Central memory CD8-positive, alpha-beta T cell (primary cell): ENCODE results near the gene HMGCLL1.

ENCODE experiments used
- ATAC-seq: fragments of 150-1000 bp; cut with Tn5 transposase; replicated peaks from 2 replicates; pipeline ENCODE4 v1.10.0; 2022; ENCODE audit warnings: mild to moderate bottlenecking, moderate FRiP score, moderate number of reproducible peaks; ENCODE audit not compliant: poor library complexity, severe bottlenecking; ENCODE audit errors: extremely low read depth
- DNase-seq, 2 donors: peaks; one replicate each; pipeline ENCODE4 v3.0.0; 2021; ENCODE audit warnings: low spot score in 2 of 2
- H3K27ac Mint-ChIP-seq: one replicate; pipeline ENCODE4 v1.8.0; 2022; ENCODE audit warnings: low read depth, mild to moderate bottlenecking, moderate library complexity, mixed read lengths
- H3K27me3 Mint-ChIP-seq: one replicate; pipeline ENCODE4 v1.8.0; 2022; ENCODE audit warnings: mixed read lengths
- H3K36me3 Mint-ChIP-seq: one replicate; pipeline ENCODE4 v1.8.0; 2022; ENCODE audit warnings: mild to moderate bottlenecking, moderate library complexity, mixed read lengths; ENCODE audit not compliant: insufficient read depth
- H3K4me1 Mint-ChIP-seq: one replicate; pipeline ENCODE4 v1.8.0; 2022; ENCODE audit warnings: mixed read lengths
- H3K4me3 Mint-ChIP-seq: one replicate; pipeline ENCODE4 v1.8.0; 2022; ENCODE audit warnings: mild to moderate bottlenecking, moderate library complexity, mixed read lengths
- H3K9me3 Mint-ChIP-seq: one replicate; pipeline ENCODE4 v1.8.0; 2022; ENCODE audit warnings: mixed read lengths

HMGCLL1 gene

DNA sequence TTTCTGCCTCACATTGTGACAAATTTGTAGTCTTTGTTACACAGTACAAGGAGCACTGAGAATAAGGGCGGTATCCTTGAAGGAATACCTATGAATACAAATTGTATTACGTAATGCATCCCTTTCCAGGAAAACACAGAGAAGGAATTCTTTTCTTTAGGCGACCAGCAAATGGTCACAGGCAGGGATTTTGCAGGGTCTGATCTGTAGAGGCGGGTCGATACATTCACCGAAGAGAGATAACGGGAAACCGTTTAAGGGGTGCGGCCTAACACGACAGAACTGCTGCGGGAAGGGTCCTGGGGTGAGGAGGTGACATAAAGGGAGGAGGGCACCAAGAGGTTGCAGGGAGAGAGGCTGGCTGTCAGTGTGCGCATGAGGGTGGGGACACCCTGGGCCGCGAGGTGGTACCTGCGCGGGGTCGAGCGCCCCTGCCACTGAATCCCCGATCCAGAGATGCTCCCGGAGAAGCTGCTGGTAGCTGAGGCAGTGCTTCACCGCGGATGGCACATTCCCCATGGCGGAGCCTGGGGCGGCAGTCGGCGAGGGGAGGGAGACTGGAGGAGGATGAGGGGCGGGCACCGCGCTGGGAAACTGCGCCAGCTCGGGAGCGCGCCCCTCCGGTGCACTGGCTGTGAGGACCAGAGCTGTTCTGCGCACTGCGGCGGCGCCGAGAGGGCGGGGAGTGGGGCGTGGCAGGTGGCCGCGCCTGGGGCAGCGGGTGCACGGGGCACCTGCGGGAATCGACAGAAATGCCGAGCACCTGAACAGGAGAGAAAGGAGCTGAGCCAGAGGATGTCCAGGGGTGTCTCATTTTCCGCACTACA is at the start of gene HMGCLL1:
Gene HMGCLL1, minus strand, starts transcription at position 656 of the 827 bp plus-strand sequence. Its CDS starts 137 bp downstream, at position 519.
- Mint-ChIP-seq H3K4me1 (no peaks in the 10 kb centered on the region), H3K27ac (peak within 1 kb of the TSS; percentile 55), H3K36me3 (no peaks in the 10 kb centered on the region), H3K27me3 (no peaks in the 10 kb centered on the region), H3K4me3 (no peak within 1 kb of the TSS), H3K9me3 (peaks cover 18% of the 10 kb centered on the region)
- DNase-seq, result no peak
- ATAC-seq, result no peak

DNA sequence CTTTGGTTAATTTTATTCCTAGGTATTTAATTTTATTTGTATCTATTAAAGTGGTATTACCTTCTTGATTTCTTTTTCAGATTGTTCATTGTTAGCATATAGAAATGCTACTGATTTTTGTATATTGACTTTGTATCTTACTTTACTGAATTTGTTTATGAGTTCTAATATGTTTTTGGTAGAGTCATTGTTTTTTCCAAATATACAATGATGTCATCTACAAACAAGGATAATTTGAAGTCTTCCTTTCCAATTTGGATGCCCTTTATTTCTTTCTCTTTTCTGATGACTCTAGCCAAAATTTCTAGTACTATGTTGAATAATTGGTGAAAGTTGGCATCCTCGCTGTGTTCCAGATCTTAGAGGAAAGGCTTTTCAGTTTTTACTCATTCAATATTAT is 43.0 kb upstream of the HMGCLL1 start:
- ATAC-seq, result no peak
- Mint-ChIP-seq H3K4me1 (no peaks in the 10 kb centered on the region), H3K36me3 (no peaks in the 10 kb centered on the region), H3K27ac (no peak overlapping the region), H3K27me3 (no peaks in the 10 kb centered on the region), H3K9me3 (peaks cover 18% of the 10 kb centered on the region), H3K4me3 (no peak overlapping the region)
- DNase-seq, result no peak

DNA sequence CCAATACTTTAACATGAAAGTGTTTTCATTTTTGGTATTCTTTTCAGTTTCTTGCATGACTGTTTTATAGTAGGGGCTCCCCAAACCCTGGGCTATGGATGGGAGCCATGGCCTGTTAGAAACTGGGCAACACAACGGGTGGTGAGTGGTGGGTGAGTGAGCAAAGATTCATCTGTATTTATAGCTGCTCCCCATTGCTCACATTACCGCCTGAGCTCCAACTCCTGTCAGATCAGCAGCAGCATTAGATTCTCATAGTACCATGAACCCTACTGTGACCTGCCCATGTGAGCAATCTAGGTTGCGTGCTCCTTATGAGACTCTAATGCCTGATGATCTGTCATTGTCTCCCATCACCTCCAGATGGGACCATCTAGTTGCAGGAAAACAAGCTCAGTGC is 42.3 kb upstream of the HMGCLL1 start:
- ATAC-seq (no peak), DNase-seq (no peak)
- no peaks in the 10 kb centered on the region for H3K36me3 Mint-ChIP-seq
- H3K27me3 Mint-ChIP-seq, result no peaks in the 10 kb centered on the region
- H3K27ac Mint-ChIP-seq, result no peak overlapping the region
- no peak overlapping the region for H3K4me3 Mint-ChIP-seq
- no peaks in the 10 kb centered on the region for H3K4me1 Mint-ChIP-seq
- peaks cover 18% of the 10 kb centered on the region for H3K9me3 Mint-ChIP-seq

DNA sequence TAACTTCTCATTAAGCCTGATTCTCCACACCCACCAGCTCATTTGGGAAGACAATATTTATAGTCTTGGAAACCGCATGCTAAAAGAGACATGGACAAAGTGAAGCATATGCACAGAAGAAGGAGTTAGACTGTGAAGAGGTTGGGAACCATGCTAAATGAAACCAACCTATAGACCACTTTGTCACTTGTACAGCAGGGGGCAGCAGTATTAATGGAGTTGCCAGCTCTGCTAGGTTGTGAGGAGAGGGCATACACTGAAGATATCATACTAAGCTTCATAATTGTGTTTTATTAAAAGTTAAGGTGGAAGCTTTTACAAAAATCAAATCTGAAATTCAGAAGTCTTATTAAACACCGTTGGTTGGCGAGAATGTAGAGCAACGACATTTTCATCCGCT is 38.3 kb upstream of the HMGCLL1 start:
- H3K27me3 Mint-ChIP-seq, result no peaks in the 10 kb centered on the region
- H3K36me3 Mint-ChIP-seq, result no peaks in the 10 kb centered on the region
- H3K4me1 Mint-ChIP-seq, result no peaks in the 10 kb centered on the region
- H3K9me3 Mint-ChIP-seq, result peaks cover 6% of the 10 kb centered on the region
- no peak overlapping the region for H3K27ac Mint-ChIP-seq
- H3K4me3 Mint-ChIP-seq, result no peak overlapping the region
- DNase-seq (no peak), ATAC-seq (no peak)

DNA sequence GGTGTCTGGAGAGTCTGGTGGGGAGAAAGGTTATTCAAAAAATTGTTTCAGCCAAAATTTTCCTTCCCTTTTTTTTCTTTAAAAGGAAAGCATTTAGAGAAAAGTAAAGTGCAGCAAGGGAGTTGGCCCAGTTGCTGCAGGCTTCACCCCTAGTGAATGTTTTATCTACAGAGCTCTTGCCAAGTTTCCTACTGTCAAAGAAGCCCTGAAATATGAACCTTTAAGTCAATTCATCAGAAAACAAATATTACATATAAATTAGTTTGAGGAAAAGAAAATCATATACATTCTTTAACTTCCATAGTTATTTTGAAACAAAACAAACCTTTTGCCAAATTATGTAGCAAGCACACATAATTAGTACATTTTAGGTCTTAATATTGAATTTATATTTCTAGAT is 25.0 kb upstream of the HMGCLL1 start:
- no peaks in the 10 kb centered on the region for H3K27me3 Mint-ChIP-seq
- ATAC-seq, result no peak
- no peak for DNase-seq
- peaks cover 11% of the 10 kb centered on the region for H3K9me3 Mint-ChIP-seq
- no peak overlapping the region for H3K27ac Mint-ChIP-seq
- H3K4me1 Mint-ChIP-seq, result no peaks in the 10 kb centered on the region
- no peak overlapping the region for H3K4me3 Mint-ChIP-seq
- H3K36me3 Mint-ChIP-seq, result no peaks in the 10 kb centered on the region

DNA sequence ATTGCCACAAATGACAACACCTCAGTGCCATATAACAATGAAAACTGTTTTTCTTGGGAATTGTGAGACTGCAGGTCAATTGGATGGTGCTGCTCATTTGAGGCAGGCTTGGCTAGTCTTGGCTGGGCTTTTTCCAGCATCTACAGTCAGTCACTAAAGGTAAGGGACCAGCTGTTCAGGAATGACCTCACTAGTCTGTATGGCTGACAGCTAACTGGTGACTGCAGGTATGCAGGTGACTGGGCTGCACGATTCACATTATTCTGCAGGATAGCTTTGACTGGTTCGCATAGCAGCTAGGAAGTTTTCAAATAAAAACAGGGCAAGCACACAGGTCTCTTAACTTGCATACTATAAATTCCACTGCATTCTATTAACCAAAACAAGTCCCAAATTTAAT is 22.1 kb upstream of the HMGCLL1 start:
- no peak for ATAC-seq
- Mint-ChIP-seq H3K27ac (no peak overlapping the region), H3K27me3 (no peaks in the 10 kb centered on the region), H3K36me3 (no peaks in the 10 kb centered on the region), H3K9me3 (no peaks in the 10 kb centered on the region), H3K4me1 (no peaks in the 10 kb centered on the region), H3K4me3 (no peak overlapping the region)
- no peak for DNase-seq

DNA sequence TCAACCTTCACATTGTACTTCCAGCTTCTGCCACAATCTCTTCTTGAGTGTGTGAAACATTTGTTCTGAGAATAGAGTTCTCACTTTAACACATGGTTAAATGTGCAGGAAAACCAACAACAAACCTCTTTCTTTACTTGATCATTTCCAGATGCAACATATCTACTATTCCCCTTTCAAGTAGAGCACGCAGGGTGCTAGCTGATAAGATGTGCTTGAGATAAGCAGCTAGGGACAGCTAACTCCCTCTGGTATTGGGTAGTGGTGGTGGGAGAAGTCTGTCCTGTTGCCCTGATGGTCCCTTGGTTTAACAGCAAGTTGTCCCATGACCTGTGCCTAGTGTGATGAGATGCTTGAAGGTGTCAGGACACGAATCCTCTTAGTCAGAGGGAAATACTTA is 15.4 kb upstream of the HMGCLL1 start:
- Mint-ChIP-seq H3K4me1 (no peaks in the 10 kb centered on the region), H3K4me3 (no peak overlapping the region), H3K36me3 (no peaks in the 10 kb centered on the region), H3K9me3 (peaks cover 7% of the 10 kb centered on the region), H3K27ac (no peak overlapping the region), H3K27me3 (no peaks in the 10 kb centered on the region)
- DNase-seq (no peak), ATAC-seq (no peak)

DNA sequence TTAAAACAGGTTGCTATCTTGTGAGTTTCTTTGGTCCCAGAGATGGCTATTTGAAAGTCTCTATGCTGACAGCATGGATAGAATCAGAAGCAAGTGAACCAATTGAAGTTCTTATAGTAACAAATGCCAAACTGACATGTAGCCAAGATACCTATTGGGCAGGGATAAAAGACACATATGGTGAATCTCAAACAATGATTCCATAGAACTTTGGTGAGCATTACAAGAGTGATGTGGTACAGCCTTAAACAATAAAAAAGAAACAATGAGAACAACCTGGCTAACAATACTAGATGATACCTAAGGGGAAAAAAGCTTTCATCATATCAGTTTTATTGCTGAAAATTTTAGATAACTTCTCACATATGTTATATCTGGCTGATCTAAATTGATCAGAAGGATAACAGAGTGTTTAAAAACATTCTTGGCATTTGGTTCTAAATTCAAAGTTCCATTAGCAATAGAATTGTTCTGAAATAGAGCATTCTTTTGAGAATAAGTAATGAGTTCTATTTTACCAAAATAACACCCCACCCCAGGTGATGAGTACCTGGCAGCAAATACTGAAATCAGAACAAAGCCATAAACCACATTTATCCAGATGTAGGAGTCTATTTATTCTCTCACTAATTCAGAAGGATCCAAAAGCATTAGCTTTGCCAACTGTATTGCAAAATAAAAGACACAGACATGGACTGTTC is 5.8 kb upstream of the HMGCLL1 start:
- peaks cover 16% of the 10 kb centered on the region for H3K9me3 Mint-ChIP-seq
- no peaks in the 10 kb centered on the region for H3K36me3 Mint-ChIP-seq
- H3K4me1 Mint-ChIP-seq, result no peaks in the 10 kb centered on the region
- no peak overlapping the region for H3K27ac Mint-ChIP-seq
- H3K4me3 Mint-ChIP-seq, result no peak overlapping the region
- no peaks in the 10 kb centered on the region for H3K27me3 Mint-ChIP-seq
- DNase-seq (no peak), ATAC-seq (no peak)

DNA sequence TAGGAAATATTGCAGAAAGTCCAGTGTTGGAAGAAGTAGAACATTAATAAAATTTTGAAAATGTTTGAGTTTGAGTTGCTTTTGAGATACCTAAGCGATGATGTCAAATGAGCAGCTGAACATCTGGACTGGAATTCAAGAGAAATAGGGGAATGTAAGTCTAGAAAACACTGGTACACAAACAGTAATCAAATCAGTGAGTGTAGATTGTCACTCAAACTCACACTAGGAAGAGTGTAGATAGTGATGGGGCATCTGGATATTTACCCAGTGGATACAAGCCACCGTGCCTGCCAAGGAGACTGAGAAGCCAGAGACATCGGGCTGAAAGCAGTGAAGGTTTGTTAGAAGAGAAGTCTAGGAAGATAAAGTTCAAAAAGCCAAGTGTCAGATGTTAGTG is 2.2 kb downstream of the HMGCLL1 start:
- H3K4me3 Mint-ChIP-seq, result no peak overlapping the region
- H3K4me1 Mint-ChIP-seq, result no peaks in the 10 kb centered on the region
- H3K27ac Mint-ChIP-seq, result no peak overlapping the region
- no peaks in the 10 kb centered on the region for H3K27me3 Mint-ChIP-seq
- H3K36me3 Mint-ChIP-seq, result no peaks in the 10 kb centered on the region
- no peak for DNase-seq
- no peak for ATAC-seq
- peaks cover 30% of the 10 kb centered on the region for H3K9me3 Mint-ChIP-seq

DNA sequence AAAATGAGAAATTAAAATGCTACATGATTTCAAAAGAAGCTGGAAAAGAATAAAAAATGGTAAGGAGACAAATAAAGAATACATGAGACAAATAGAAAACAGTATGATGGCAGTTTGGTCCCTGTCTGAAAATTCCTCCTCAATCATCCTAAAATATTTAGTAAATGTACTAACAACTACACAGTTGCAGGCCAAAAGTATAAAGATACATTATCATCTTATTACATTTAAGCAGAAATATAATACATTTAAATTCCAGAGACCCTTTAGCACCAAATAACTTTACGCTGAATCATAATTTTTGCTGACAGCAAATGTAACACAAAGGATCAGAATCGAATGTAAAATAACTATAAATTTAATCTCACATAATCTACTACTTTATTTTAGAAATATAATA is 4.4 kb downstream of the HMGCLL1 start:
- H3K27me3 Mint-ChIP-seq, result no peaks in the 10 kb centered on the region
- DNase-seq (no peak), ATAC-seq (no peak)
- H3K9me3 Mint-ChIP-seq, result peaks cover 29% of the 10 kb centered on the region
- no peaks in the 10 kb centered on the region for H3K4me1 Mint-ChIP-seq
- H3K4me3 Mint-ChIP-seq, result no peak overlapping the region
- H3K36me3 Mint-ChIP-seq, result no peaks in the 10 kb centered on the region
- H3K27ac Mint-ChIP-seq, result no peak overlapping the region

DNA sequence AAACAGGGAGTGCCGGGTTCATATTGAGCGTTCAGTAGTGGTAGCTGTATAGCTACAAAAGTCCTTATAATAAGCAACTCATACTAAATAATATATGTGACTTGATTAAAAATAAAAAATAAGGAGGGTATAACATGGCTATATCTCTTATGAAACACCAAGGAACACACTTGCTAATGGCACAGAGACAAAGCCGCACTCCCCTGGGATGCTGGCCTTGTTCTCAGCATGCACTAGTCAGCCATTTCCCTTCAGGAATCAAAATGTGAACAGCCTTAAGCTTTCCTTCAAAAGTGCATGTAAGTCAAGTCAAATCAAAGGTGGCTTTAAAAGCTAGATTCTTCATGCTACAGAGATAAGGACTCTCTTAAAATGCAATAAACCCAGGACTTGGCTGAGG is 9.4 kb downstream of the HMGCLL1 start:
- Mint-ChIP-seq H3K36me3 (no peaks in the 10 kb centered on the region), H3K4me1 (no peaks in the 10 kb centered on the region), H3K4me3 (no peak overlapping the region), H3K27ac (no peak overlapping the region), H3K27me3 (no peaks in the 10 kb centered on the region), H3K9me3 (peaks cover 24% of the 10 kb centered on the region)
- no peak for ATAC-seq
- no peak for DNase-seq

DNA sequence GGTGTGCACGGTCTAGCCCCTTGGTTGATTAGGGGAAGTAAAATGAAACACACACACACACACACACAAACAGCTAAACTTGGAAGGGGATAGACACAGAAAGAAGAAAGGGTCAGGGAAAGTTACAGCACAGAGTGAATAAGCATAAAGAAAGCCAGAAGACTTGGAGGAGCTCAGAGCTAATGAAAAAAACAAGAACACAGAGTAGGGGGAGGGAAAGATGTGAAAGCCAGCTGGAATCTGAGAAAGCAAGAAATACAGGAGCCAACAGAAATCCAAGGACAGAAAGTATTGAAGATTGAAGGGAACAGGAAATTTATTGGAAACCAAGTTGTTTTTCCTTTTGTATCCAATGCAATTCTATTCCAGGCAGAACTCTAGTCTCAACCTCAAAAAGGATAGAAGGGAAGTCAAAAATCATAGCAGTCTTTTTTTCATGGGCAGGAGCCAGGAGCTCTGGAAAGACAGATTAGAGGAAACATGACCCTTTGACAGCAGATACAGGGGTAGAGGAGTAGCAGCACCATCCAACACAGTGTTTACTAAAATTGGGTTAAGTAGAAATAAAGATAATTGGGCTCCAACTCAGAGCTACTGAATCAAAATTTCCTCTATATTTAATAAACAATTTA is 10.1 kb downstream of the HMGCLL1 start:
- Mint-ChIP-seq H3K36me3 (no peaks in the 10 kb centered on the region), H3K27me3 (no peaks in the 10 kb centered on the region), H3K9me3 (peaks cover 24% of the 10 kb centered on the region), H3K27ac (no peak overlapping the region), H3K4me1 (no peaks in the 10 kb centered on the region), H3K4me3 (no peak overlapping the region)
- no peak for ATAC-seq
- DNase-seq, result no peak

DNA sequence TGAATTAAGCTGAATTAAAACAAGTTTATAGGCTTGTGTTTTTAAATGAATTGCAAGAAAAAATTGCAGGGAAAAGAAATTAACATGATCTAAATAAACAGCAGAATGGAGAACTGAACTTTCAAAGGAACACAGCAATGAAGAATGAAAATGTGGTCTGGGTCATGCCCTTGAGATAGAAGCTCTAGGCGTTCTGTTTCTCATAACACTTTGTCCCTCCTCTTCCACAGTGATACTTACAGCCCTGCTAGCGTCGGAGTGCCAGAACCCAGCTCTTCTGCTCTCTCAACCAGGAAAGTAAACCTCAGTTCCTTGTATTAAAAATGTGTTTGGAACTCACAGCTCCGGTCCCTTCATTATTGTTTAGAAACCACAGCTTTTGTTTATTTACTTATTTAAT is 11.4 kb downstream of the HMGCLL1 start:
- Mint-ChIP-seq H3K4me1 (no peaks in the 10 kb centered on the region), H3K27ac (no peak overlapping the region), H3K27me3 (no peaks in the 10 kb centered on the region), H3K4me3 (no peak overlapping the region), H3K36me3 (no peaks in the 10 kb centered on the region), H3K9me3 (peaks cover 13% of the 10 kb centered on the region)
- no peak for DNase-seq
- no peak for ATAC-seq
